Esophagus muscularis mucosa (tissue), 4 donors: Measurements from ENCODE around the gene PRKRA. TPM values are rescaled to one million over a fixed set of nuclear protein-coding genes. Genes with fewer than 3 reads are reported as not detected.
A peak's percentile ranks its signal among the peaks of the same experiment; 100 is the strongest.

Experiments used
- DNase-seq: peaks from one replicate; pipeline ENCODE4 v3.0.0-alpha.2; 2017; ENCODE audit errors: extremely low spot score
- H3K27ac ChIP-seq, 4 donors: fragments of 200-600 bp; sonication (generic); replicated peaks in 1 of 4; 1 replicate in 3 of 4; 2 replicates in 1 of 4; pipeline ENCODE4 v1.5.1; 2016 to 2019; ENCODE audit warnings: mild to moderate bottlenecking in 1 of 4
- H3K27me3 ChIP-seq, 4 donors: fragments of 200-600 bp; sonication (generic); one replicate each; pipeline versions ENCODE4 v1.5.1 to v1.6.0; 2016 to 2019
- H3K36me3 ChIP-seq, 4 donors: fragments of 200-600 bp; sonication (generic); one replicate each; pipeline ENCODE4 v1.5.1; 2016 to 2019
- H3K4me1 ChIP-seq, 4 donors: fragments of 200-600 bp; sonication (generic); one replicate each; pipeline ENCODE4 v1.5.1; 2016 to 2019
- H3K4me3 ChIP-seq, 4 donors: fragments of 200-600 bp; sonication (generic); 1 replicate in 2 of 4; 2 replicates in 2 of 4; pipeline ENCODE4 v1.5.1; 2016 to 2019; ENCODE audit warnings: mild to moderate bottlenecking in 4 of 4, moderate library complexity in 1 of 4
- H3K9me3 ChIP-seq, 4 donors: fragments of 200-600 bp; sonication (generic); 1 replicate in 3 of 4; 2 replicates in 1 of 4; pipeline ENCODE4 v1.5.1; 2016 to 2019
- CTCF ChIP-seq, 3 experiments: fragments of 200-600 bp in 2 of 3; fragments of 450-650 bp in 1 of 3; sonication (generic) in 2 of 3; IDR thresholded peaks; one replicate each; pipeline ENCODE4 v1.5.1; 2017 to 2019; ENCODE audit warnings: antibody characterized with exemption in 3 of 3, mild to moderate bottlenecking in 2 of 3, moderate library complexity in 1 of 3
- EP300 ChIP-seq: sonication (generic); formaldehyde crosslinking; IDR thresholded peaks from one replicate; pipeline ENCODE4 v1.6.1; 2017; ENCODE audit warnings: antibody characterized with exemption
- POLR2A ChIP-seq: fragments of 450-650 bp; IDR thresholded peaks from one replicate; pipeline ENCODE4 v1.6.1; 2017; ENCODE audit warnings: antibody characterized with exemption, moderate library complexity, mild to moderate bottlenecking, low read depth
- POLR2AphosphoS5 ChIP-seq, 2 donors: sonication (generic); formaldehyde crosslinking; IDR thresholded peaks; one replicate each; pipeline ENCODE4 v1.6.1; 2017; ENCODE audit warnings: antibody characterized with exemption in 2 of 2
- WGBS: methylation state at CpG from one replicate; pipeline ENCODE4 v1.1.5; 2018; 5-methylcytosine and 5-hydroxymethylcytosine counted together
- intact Hi-C: fragments of 100-400 bp; cut with DNase I; formaldehyde crosslinking; loops from one replicate; pipeline ENCODE4 v1.15.1; 2023
- total RNA-seq, 4 donors: library from RNA; depleted of rRNA; stranded (reverse); fragments of >200 nt; gene quantifications; one replicate each; pipeline versions ENCODE4 v1.1.0 to v1.2.1, GENCODE V29; 2016

PRKRA gene
- total RNA-seq, 4 donors from 2014 or later: 74.5 to 90.9 (median 75.7) TPM

- no peaks in the 10 kb centered on the region for H3K27me3 ChIP-seq
- H3K4me3 ChIP-seq: peak overlapping the region in 3 of 4 donors; percentile 70 to 92 (median 83)
- H3K9me3 ChIP-seq: no peaks in the 10 kb centered on the region
- H3K36me3 ChIP-seq: peaks cover 12 to 47% (median 28%) of the 10 kb centered on the region in 4 donors
- no peak for DNase-seq
- 62% methylated on average over 4 of the region's 4 CpGs for WGBS
- intact Hi-C loops: loop anchor here (10.0 kb wide), 1 partner anchor 76 kb away; no protein-coding TSS in a partner anchor
- peak overlapping the region in 3 of 4 donors; percentile 90 to 99 (median 98) for H3K27ac ChIP-seq
- TF ChIP-seq EP300 (no peak), CTCF (IDR thresholded peaks at IDR 0.05) (no peak), POLR2A (no peak), POLR2AphosphoS5 (IDR thresholded peaks at IDR 0.05) (no peak)
- peaks cover 17 to 41% (median 32%) of the 10 kb centered on the region in 4 donors for H3K4me1 ChIP-seq
Measured at GRCh38 chr2:178448968-178449661, 1.9 kb downstream of the PRKRA start.

- no peak overlapping the region for H3K27ac ChIP-seq
- 93% methylated on average over 2 of the region's 2 CpGs for WGBS
- H3K36me3 ChIP-seq: peaks cover 46 to 99% (median 84%) of the 10 kb centered on the region in 4 donors
Measured at GRCh38 chr2:178441426-178441825, 9.5 kb downstream of the PRKRA start.

GRCh38 chr2:178436662-178437061 is 14.3 kb downstream of the PRKRA start:
- intact Hi-C loops: no loop called here
- TF ChIP-seq POLR2AphosphoS5 (IDR thresholded peaks at IDR 0.05): no peak
- no peak for TF ChIP-seq CTCF (IDR thresholded peaks at IDR 0.05)
- no peak for TF ChIP-seq EP300
- TF ChIP-seq POLR2A: no peak
- Histone ChIP-seq H3K9me3 (no peaks in the 10 kb centered on the region), H3K27ac (no peak overlapping the region), H3K4me3 (no peak overlapping the region), H3K27me3 (no peaks in the 10 kb centered on the region), H3K4me1 (no peaks in the 10 kb centered on the region), H3K36me3 (peaks cover 38 to 99% (median 83%) of the 10 kb centered on the region in 4 donors)
- 92% methylated on average over 2 of the region's 2 CpGs for WGBS
- DNase-seq: no peak

More at GRCh38 chr2:178441426-178441825, 9.5 kb downstream of the PRKRA start:
- Histone ChIP-seq H3K4me3 (no peak overlapping the region), H3K9me3 (no peaks in the 10 kb centered on the region), H3K27me3 (no peaks in the 10 kb centered on the region), H3K4me1 (no peaks in the 10 kb centered on the region)
- DNase-seq: no peak
- TF ChIP-seq EP300 (no peak), CTCF (IDR thresholded peaks at IDR 0.05) (no peak), POLR2AphosphoS5 (IDR thresholded peaks at IDR 0.05) (no peak), POLR2A (no peak)
- intact Hi-C loops: loop anchor here (10.0 kb wide), 1 partner anchor 83 kb away; no protein-coding TSS in a partner anchor

DNA sequence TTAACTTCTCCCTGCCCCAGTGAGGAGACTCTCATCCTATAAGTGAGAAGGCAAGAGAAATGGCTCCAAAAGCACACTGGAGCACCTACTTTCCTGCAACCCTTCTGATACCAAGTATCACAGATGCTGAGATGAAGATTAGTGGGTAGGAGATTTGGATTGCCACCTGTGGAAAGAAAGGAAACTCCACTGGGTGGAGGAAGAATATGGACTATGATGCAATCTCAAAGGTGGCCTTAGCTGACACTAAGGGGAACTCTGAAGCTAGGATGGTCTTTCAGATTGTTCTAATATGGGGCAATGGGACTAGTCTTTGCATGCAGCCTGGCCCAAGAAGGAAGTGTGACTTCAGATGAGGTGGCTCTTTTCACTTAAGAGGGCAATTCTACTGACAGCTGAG is 21.6 kb downstream of the PRKRA start:
- no peak for DNase-seq
- intact Hi-C loops: no loop called here
- Histone ChIP-seq H3K27me3 (no peaks in the 10 kb centered on the region), H3K9me3 (peaks cover 0 to 6% (median 0%) of the 10 kb centered on the region in 4 donors), H3K4me3 (no peak overlapping the region), H3K27ac (no peak overlapping the region), H3K36me3 (peaks cover 30 to 82% (median 71%) of the 10 kb centered on the region in 4 donors), H3K4me1 (no peaks in the 10 kb centered on the region)
- TF ChIP-seq EP300: no peak
- TF ChIP-seq CTCF (IDR thresholded peaks at IDR 0.05): no peak
- no peak for TF ChIP-seq POLR2AphosphoS5 (IDR thresholded peaks at IDR 0.05)
- no peak for TF ChIP-seq POLR2A
